IMR-90 (cell line): ENCODE results near the gene WIPF1. TPM values are rescaled to one million over a fixed set of nuclear protein-coding genes. Genes with fewer than 3 reads are reported as not detected.

Experiments used
- ATAC-seq: fragments of 200-7000 bp; cut with Tn5 transposase; 2 replicates; pipeline ENCODE4 v1.9.1; 2020; ENCODE audit warnings: low read depth, mild to moderate bottlenecking, moderate library complexity
- BruUV-seq: library from RNA; stranded (reverse); fragments of 400-500 nt; replicated peaks from 2 replicates; lab custom pipeline; 2021; lab: Mats Ljungman, UMichigan
- CTCF ChIA-PET: fragments of 300-600 bp; formaldehyde crosslinking; extraction: SDS; loops from one replicate; lab custom pipeline; 2021; ENCODE audit warnings: antibody characterized with exemption; lab: Yijun Ruan, JAX
- POLR2A ChIA-PET: fragments of 300-600 bp; sonication (Branson Sonifier 250); formaldehyde crosslinking; loops from one replicate; lab custom pipeline; 2022; ENCODE audit warnings: antibody characterized with exemption; ENCODE audit not compliant: unreplicated experiment; lab: Charles Lee
- DNase-seq: peaks from one replicate; pipeline ENCODE4 v3.0.0; 2013
- H2AFZ ChIP-seq: replicated peaks from 2 replicates; pipeline ENCODE3; 2013; ENCODE audit warnings: low read length, mild to moderate bottlenecking; ENCODE audit not compliant: poor library complexity
- H2AK5ac ChIP-seq: 2 replicates; pipeline ENCODE4 v1.6.1; 2013; ENCODE audit warnings: low read depth, low read length, inconsistent platforms
- H2AK9ac ChIP-seq: replicated peaks from 2 replicates; pipeline ENCODE3; 2013; ENCODE audit warnings: mild to moderate bottlenecking, low read depth, low read length, moderate library complexity; ENCODE audit not compliant: poor library complexity
- H2BK120ac ChIP-seq: 2 replicates; pipeline ENCODE4 v1.6.1; 2013; ENCODE audit warnings: low read depth, low read length, inconsistent platforms
- H2BK15ac ChIP-seq: 3 replicates; pipeline ENCODE4 v1.6.1; 2013; ENCODE audit warnings: low read depth, low read length, inconsistent platforms
- H2BK20ac ChIP-seq: 2 replicates; pipeline ENCODE4 v1.6.1; 2013; ENCODE audit warnings: low read depth, mild to moderate bottlenecking, inconsistent platforms, low read length, moderate library complexity
- H2BK5ac ChIP-seq: 2 replicates; pipeline ENCODE4 v1.6.1; 2013; ENCODE audit warnings: mild to moderate bottlenecking, low read depth, low read length, inconsistent platforms; ENCODE audit not compliant: poor library complexity, severe bottlenecking
- H3K14ac ChIP-seq: replicated peaks from 2 replicates; pipeline ENCODE4 v1.6.1; 2013; ENCODE audit warnings: low read depth, low read length, inconsistent platforms
- H3K18ac ChIP-seq: 2 replicates; pipeline ENCODE4 v1.6.1; 2013; ENCODE audit warnings: low read depth, low read length, control low read depth
- H3K23ac ChIP-seq: 2 replicates; pipeline ENCODE4 v1.6.1; 2013; ENCODE audit warnings: low read depth, low read length, inconsistent platforms
- H3K27ac ChIP-seq: 2 replicates; pipeline ENCODE4 v1.5.1; 2013; ENCODE audit warnings: mild to moderate bottlenecking, control low read depth, low read length; ENCODE audit not compliant: insufficient read depth
- H3K27me3 ChIP-seq: 2 replicates; pipeline ENCODE4 v1.6.1; 2013; ENCODE audit warnings: low read length; ENCODE audit not compliant: control insufficient read depth, insufficient read depth
- H3K36me3 ChIP-seq: 2 replicates; pipeline ENCODE4 v1.6.1; 2013; ENCODE audit warnings: low read length, mixed read lengths; ENCODE audit not compliant: control insufficient read depth, insufficient read depth
- H3K4ac ChIP-seq: 2 replicates; pipeline ENCODE4 v1.6.1; 2013; ENCODE audit warnings: low read depth, low read length, inconsistent platforms
- H3K4me1 ChIP-seq: 2 replicates; pipeline ENCODE4 v1.6.1; 2013; ENCODE audit warnings: low read length, mixed read lengths; ENCODE audit not compliant: control insufficient read depth, insufficient read depth
- H3K4me2 ChIP-seq: 2 replicates; pipeline ENCODE4 v1.6.1; 2013; ENCODE audit warnings: low read depth, mild to moderate bottlenecking, control low read depth, low read length, moderate library complexity
- H3K4me3 ChIP-seq: 2 replicates; pipeline ENCODE4 v1.5.1; 2013; ENCODE audit warnings: low read depth, mild to moderate bottlenecking, control low read depth, low read length, moderate library complexity; ENCODE audit not compliant: insufficient read depth
- H3K56ac ChIP-seq: 2 replicates; pipeline ENCODE4 v1.6.1; 2013; ENCODE audit warnings: low read length, inconsistent platforms; ENCODE audit not compliant: insufficient read depth; ENCODE audit errors: extremely low read depth
- H3K79me1 ChIP-seq, 2 experiments: 2 replicates each; pipeline ENCODE4 v1.6.1; 2013; ENCODE audit warnings: low read length in 2 of 2, inconsistent platforms in 1 of 2, low read depth in 1 of 2
- H3K9ac ChIP-seq: 2 replicates; pipeline ENCODE4 v1.6.1; 2013; ENCODE audit warnings: low read depth, low read length, control low read depth
- H3K9me1 ChIP-seq: 2 replicates; pipeline ENCODE4 v1.6.1; 2013; ENCODE audit warnings: low read length, inconsistent platforms; ENCODE audit not compliant: insufficient read depth
- H3K9me3 ChIP-seq: 2 replicates; pipeline ENCODE4 v1.6.1; 2013; ENCODE audit warnings: low read length; ENCODE audit not compliant: control insufficient read depth, insufficient read depth
- H4K20me1 ChIP-seq: 2 replicates; pipeline ENCODE4 v1.6.1; 2013; ENCODE audit warnings: low read length, inconsistent platforms; ENCODE audit not compliant: insufficient read depth
- H4K5ac ChIP-seq: 2 replicates; pipeline ENCODE4 v1.6.1; 2013; ENCODE audit warnings: mild to moderate bottlenecking, low read depth, low read length, control low read depth
- H4K8ac ChIP-seq, 2 experiments: 2 replicates each; pipeline ENCODE4 v1.6.1; 2013; ENCODE audit warnings: low read depth in 2 of 2, low read length in 2 of 2, control low read depth in 1 of 2, inconsistent platforms in 1 of 2
- H4K91ac ChIP-seq: 2 replicates; pipeline ENCODE4 v1.6.1; 2013; ENCODE audit warnings: low read depth, low read length, inconsistent platforms; ENCODE audit not compliant: insufficient read depth
- BHLHE40 ChIP-seq: fragments of 150-350 bp; IDR thresholded peaks from 2 replicates; pipeline ENCODE4 v1.6.1; 2016; ENCODE audit warnings: mild to moderate bottlenecking, low read depth, low read length
- FOS ChIP-seq: fragments of 150-350 bp; IDR thresholded peaks from 2 replicates; pipeline ENCODE4 v1.6.1; 2016; ENCODE audit warnings: low read depth, low read length
- NFE2L2 ChIP-seq: fragments of 150-350 bp; IDR thresholded peaks from 2 replicates; pipeline ENCODE4 v1.6.1; 2016; ENCODE audit warnings: low read depth, mild to moderate bottlenecking, low read length
- RAD21 ChIP-seq: IDR thresholded peaks from 2 replicates; pipeline ENCODE4 v1.6.1; 2012; ENCODE audit warnings: low read length, improper control_type of control experiment
- SMC3 ChIP-seq: fragments of 150-350 bp; IDR thresholded peaks from 2 replicates; pipeline ENCODE4 v1.6.1; 2016; ENCODE audit warnings: low read depth, mild to moderate bottlenecking, antibody characterized with exemption, low read length, moderate library complexity
- dilution Hi-C: fragments of 300-500 bp; cut with HindIII; formaldehyde crosslinking; loops from one replicate; pipeline ENCODE4 v1.14.3; 2018; ENCODE audit warnings: low sequenced_read_pairs; ENCODE audit not compliant: unreplicated experiment
- in situ Hi-C: fragments of 300-500 bp; cut with MboI; formaldehyde crosslinking; loops from 3 replicates; pipeline ENCODE4 v1.14.3; 2019; ENCODE audit warnings: low sequenced_read_pairs, inconsistent platforms, mixed read lengths
- intact Hi-C: fragments of 100-400 bp; cut with micrococcal nuclease; formaldehyde crosslinking; loops from 2 replicates; pipeline ENCODE4 v1.10.0; 2022
- polyA plus RNA-seq, 3 experiments: library from polyadenylated mRNA; depleted of rRNA; stranded (reverse); fragments of >200 nt; gene quantifications; 2 replicates each; pipeline ENCODE4 v1.2.3, GENCODE V29; 2012; ENCODE audit warnings: low replicate concordance in 1 of 3
- total RNA-seq: library from RNA; depleted of rRNA; stranded (reverse); fragments of >200 nt; gene quantifications from 2 replicates; pipeline ENCODE4 v1.2.3, GENCODE V29; 2012
- TF ChIP-seq, protein P1 (sequence below): fragments of 150-350 bp; IDR thresholded peaks from 2 replicates; pipeline ENCODE4 v1.6.1; 2017; ENCODE audit warnings: mild to moderate bottlenecking, antibody characterized with exemption, low read length, low read depth
- TF ChIP-seq, protein P2 (sequence below): fragments of 150-350 bp; IDR thresholded peaks from 2 replicates; pipeline ENCODE4 v1.6.1; 2016; ENCODE audit warnings: low read depth, mild to moderate bottlenecking, low read length, moderate library complexity, borderline replicate concordance
- TF ChIP-seq, protein P3 (sequence below): conservative IDR thresholded peaks from 2 replicates; pipeline ENCODE4 v1.5.1; 2012; ENCODE audit warnings: mild to moderate bottlenecking, low read depth, low read length, improper control_type of control experiment

Gene WIPF1
- total and polyA plus RNA-seq, 2 of the 4 experiments (the other 2 are of a cell fraction): 2.7 to 13.5 TPM

DNA sequence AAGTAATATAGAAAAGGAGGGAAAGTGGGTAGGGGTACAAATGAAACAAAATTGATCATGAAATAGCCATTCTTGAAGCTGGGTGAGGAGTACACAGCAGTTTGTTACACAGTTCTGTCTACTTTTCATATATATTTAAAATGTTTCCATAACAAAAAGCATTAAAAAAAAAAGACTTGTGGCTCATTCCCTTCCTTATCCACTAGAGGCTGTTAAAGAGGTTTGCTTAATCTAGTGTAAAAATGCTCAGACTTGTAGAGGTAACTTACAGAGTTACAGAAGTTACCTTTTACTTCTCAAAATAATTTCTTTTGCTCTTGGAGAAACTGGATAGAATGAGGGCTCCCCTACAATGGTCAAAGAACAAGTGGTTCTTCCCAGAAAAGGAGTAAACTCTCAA lies 8.1 kb upstream of the WIPF1 start:
- no peak overlapping the region for H4K5ac ChIP-seq
- H3K9ac ChIP-seq: no peak overlapping the region
- no peaks in the 10 kb centered on the region for H3K36me3 ChIP-seq
- H2BK20ac ChIP-seq: no peak overlapping the region
- ATAC-seq (peak; percentile 65), DNase-seq (peak; percentile 59)
- in situ Hi-C loops: no loop called here
- dilution Hi-C loops: no loop called here
- H3K14ac ChIP-seq: no peak overlapping the region
- H2BK15ac ChIP-seq: no peak overlapping the region
- no peak overlapping the region for H2AK5ac ChIP-seq
- H2AFZ ChIP-seq: no peak overlapping the region
- no peak overlapping the region for H3K4me3 ChIP-seq
- H2AK9ac ChIP-seq: no peak overlapping the region
- H4K91ac ChIP-seq: no peak overlapping the region
- intact Hi-C loops: loop anchor here (1.0 kb wide), 1 partner anchor 77 kb away; no protein-coding TSS in a partner anchor
- TF ChIP-seq, protein P1, sequence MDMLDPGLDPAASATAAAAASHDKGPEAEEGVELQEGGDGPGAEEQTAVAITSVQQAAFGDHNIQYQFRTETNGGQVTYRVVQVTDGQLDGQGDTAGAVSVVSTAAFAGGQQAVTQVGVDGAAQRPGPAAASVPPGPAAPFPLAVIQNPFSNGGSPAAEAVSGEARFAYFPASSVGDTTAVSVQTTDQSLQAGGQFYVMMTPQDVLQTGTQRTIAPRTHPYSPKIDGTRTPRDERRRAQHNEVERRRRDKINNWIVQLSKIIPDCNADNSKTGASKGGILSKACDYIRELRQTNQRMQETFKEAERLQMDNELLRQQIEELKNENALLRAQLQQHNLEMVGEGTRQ: no peak
- TF ChIP-seq NFE2L2 (no peak), BHLHE40 (no peak), SMC3 (peak; percentile 47), FOS (no peak), RAD21 (peak; percentile 54)
- TF ChIP-seq, protein P2, sequence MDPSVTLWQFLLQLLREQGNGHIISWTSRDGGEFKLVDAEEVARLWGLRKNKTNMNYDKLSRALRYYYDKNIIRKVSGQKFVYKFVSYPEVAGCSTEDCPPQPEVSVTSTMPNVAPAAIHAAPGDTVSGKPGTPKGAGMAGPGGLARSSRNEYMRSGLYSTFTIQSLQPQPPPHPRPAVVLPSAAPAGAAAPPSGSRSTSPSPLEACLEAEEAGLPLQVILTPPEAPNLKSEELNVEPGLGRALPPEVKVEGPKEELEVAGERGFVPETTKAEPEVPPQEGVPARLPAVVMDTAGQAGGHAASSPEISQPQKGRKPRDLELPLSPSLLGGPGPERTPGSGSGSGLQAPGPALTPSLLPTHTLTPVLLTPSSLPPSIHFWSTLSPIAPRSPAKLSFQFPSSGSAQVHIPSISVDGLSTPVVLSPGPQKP: no peak
- TF ChIP-seq, protein P3, sequence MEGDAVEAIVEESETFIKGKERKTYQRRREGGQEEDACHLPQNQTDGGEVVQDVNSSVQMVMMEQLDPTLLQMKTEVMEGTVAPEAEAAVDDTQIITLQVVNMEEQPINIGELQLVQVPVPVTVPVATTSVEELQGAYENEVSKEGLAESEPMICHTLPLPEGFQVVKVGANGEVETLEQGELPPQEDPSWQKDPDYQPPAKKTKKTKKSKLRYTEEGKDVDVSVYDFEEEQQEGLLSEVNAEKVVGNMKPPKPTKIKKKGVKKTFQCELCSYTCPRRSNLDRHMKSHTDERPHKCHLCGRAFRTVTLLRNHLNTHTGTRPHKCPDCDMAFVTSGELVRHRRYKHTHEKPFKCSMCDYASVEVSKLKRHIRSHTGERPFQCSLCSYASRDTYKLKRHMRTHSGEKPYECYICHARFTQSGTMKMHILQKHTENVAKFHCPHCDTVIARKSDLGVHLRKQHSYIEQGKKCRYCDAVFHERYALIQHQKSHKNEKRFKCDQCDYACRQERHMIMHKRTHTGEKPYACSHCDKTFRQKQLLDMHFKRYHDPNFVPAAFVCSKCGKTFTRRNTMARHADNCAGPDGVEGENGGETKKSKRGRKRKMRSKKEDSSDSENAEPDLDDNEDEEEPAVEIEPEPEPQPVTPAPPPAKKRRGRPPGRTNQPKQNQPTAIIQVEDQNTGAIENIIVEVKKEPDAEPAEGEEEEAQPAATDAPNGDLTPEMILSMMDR: peak; percentile 61
- H3K27ac ChIP-seq: no peak overlapping the region
- ChIA-PET POLR2A (no interaction called here), CTCF (interaction anchor here (1.5 kb wide), 1 partner anchor 27 kb away, joined by 3 read pairs; no protein-coding TSS in a partner anchor)
- no peak overlapping the region for H3K4me2 ChIP-seq
- no peak overlapping the region for H2BK120ac ChIP-seq
- H3K9me3 ChIP-seq: no peaks in the 10 kb centered on the region
- no peak overlapping the region for H3K56ac ChIP-seq
- peaks cover 4% of the 10 kb centered on the region; the same call in 1 of the 2 replicates for H4K20me1 ChIP-seq
- H3K18ac ChIP-seq: no peak overlapping the region
- H3K23ac ChIP-seq: no peak overlapping the region
- peaks cover 3 to 15% of the 10 kb centered on the region in 2 experiments; a peak in 2 of 4 replicates for H3K79me1 ChIP-seq
- H2BK5ac ChIP-seq: no peak overlapping the region
- H4K8ac ChIP-seq: no peak overlapping the region
- H3K4ac ChIP-seq: no peak overlapping the region
- no peaks in the 10 kb centered on the region for H3K27me3 ChIP-seq
- BruUV-seq: no TSS peak
- H3K4me1 ChIP-seq: peaks cover 2% of the 10 kb centered on the region
- H3K9me1 ChIP-seq: peaks cover 14% of the 10 kb centered on the region
